Measurements from ENCODE around the gene NELL2.
"Not testable (repeated sequence)": the region's sequence is repeated elsewhere in the genome, so short reads cannot be mapped to it uniquely, and the experiment has no call there.

The NELL2 gene

DNA sequence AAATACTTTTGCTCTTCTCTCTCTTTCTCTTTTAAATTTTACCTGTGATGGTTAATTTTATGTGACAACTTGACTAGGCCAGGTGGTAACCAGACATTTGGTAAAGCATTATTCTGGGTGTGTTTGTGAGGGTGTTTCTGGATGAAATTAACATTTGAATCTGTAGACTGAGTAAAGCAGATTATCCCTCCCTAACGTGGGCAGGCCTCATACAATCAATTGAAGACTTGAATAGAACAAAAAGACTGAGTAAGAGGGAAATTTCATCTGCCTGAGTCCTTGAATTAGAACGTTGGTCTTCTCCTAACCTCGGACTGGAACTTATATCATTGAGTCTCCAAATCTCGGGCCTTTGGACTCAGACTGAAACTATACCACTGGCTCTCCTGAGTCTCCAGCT is 182.1 kb downstream of the NELL2 start:
- no peak for DNase-seq (ENCODE audit: low spot score)

- no peak for DNase-seq (ENCODE audit: low spot score)
These were observed 186.5 kb downstream of the NELL2 start for GRCh38 chr12:44689587-44689986.

DNA sequence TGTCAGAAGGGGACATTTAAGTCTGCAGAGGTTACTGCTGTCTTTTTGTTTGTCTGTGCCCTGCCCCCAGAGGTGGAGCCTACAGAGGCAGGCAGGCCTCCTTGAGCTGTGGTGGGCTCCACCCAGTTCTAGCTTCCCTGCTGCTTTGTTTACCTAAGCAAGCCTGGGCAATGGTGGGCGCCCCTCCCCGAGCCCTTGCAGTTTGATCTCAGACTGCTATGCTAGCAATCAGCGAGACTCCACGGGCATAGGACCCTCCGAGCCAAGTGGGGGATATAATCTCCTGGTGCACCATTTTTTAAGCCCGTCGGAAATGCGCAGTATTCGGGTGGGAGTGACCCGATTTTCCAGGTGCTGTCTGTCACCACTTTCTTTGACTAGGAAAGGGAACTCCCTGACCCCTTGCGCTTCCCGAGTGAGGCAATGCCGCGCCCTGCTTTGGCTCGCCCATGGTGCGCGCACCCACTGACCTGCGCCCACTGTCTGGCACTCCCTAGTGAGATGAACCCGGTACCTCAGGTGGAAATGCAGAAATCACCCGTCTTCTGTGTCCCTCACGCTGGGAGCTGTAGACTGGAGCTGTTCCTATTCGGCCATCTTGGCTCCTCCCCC is 189.2 kb downstream of the NELL2 start:
- not testable (repeated sequence) for DNase-seq (ENCODE audit: low spot score)

DNA sequence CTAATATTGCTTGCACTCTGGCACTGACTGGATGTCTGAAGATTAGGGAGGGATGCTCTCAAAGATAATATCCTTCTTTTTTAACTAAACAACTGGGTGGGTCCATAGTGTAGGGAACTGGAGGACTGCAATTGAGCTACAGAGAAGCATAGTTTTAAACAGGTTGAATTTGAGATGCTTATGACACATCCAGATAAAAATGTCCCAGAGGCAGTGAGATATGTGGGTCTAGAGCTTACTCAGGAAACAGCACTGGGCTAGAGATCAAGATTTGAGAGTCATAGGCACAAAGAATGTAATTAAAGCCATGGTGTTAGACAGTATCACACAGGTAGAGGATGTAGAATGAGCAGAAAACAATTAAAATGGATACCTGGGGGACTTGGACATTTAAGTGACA is 198.4 kb downstream of the NELL2 start:
- no peak for DNase-seq (ENCODE audit: low spot score)

DNA sequence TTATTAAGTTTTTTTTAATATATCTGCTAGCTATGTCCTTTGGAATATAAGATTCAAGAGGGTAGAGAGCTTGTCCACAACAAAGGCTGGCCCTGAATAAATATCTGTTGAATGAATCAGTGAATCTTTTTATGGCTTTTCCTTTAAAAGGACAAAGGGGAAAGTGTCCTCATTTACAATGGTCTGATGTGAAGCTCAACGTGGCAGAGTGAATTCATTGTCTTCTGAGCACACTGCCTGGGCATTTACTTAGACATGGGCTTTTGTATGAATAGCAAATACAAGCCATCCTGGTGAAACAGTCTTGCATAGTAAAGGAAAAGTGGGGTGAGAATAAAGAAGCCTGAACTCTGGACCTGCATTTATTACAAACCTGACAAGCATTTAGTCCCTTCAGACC is 201.2 kb downstream of the NELL2 start:
- DNase-seq (ENCODE audit: low spot score): peak; percentile 53

DNA sequence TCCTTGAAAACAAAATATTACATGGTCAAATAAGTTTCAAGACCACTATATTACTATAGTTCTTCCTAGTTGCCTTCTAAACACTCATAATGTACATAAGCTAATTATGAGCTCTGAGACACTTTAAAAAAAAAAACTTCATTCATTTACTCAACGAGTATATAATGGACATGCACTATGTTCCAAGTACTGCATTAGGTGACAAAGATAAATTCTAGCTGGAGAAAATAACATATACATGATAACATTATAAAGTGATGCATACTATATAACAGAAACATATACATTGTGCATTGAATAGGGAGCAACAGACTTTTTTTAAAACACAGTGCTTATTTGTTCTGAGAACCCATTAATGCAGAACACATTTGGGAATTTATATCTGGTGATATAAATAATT is 202.3 kb downstream of the NELL2 start:
- no peak for DNase-seq (ENCODE audit: low spot score)

- no peak for DNase-seq (ENCODE audit: low spot score)
These were observed 204.1 kb downstream of the NELL2 start for GRCh38 chr12:44672042-44672441.

DNA sequence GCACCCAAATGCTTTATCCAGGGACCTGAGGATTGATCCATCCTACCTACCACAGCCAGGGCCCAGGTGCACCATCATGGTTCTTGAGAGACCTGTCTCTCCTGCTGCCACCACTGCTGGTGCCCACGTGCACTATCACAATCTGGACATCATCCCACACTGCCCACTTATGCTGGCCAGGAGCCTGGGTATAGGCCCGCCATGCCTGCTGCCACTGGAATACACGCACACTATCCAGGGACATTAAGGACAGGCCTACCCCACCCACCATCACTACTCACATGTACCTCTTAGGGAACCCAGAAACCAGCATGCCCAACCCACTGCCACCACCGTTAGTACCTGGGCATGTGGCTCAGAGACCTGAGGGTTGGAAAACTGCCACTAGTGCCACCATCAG is 207.7 kb downstream of the NELL2 start:
- DNase-seq (ENCODE audit: low spot score): no peak

DNA sequence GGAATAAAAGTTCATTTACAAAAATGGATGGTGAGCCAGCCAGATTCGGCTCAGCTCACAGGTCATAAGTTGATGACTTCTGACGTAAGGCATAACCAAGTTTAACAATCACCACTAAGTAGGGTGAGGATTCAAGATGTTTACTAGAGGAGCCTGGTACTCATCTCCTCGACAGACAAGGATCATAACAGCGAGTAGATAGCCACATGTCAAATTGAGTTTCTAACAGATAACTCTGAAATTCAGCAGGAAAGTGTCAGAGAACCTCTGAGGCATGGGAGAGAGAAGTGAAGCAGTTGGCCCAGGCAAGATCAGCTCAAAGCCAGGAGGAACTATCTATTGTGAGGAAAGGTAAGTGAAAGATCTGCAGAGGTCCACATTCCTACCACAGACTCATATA is 208.7 kb downstream of the NELL2 start:
- DNase-seq (ENCODE audit: low spot score): no peak

- no peak for DNase-seq (ENCODE audit: low spot score)
These were observed 212.8 kb downstream of the NELL2 start for GRCh38 chr12:44663291-44663690.

GRCh38 chr12:44655846-44656245 is 220.3 kb downstream of the NELL2 start:
- no peak for DNase-seq (ENCODE audit: low spot score)

DNA sequence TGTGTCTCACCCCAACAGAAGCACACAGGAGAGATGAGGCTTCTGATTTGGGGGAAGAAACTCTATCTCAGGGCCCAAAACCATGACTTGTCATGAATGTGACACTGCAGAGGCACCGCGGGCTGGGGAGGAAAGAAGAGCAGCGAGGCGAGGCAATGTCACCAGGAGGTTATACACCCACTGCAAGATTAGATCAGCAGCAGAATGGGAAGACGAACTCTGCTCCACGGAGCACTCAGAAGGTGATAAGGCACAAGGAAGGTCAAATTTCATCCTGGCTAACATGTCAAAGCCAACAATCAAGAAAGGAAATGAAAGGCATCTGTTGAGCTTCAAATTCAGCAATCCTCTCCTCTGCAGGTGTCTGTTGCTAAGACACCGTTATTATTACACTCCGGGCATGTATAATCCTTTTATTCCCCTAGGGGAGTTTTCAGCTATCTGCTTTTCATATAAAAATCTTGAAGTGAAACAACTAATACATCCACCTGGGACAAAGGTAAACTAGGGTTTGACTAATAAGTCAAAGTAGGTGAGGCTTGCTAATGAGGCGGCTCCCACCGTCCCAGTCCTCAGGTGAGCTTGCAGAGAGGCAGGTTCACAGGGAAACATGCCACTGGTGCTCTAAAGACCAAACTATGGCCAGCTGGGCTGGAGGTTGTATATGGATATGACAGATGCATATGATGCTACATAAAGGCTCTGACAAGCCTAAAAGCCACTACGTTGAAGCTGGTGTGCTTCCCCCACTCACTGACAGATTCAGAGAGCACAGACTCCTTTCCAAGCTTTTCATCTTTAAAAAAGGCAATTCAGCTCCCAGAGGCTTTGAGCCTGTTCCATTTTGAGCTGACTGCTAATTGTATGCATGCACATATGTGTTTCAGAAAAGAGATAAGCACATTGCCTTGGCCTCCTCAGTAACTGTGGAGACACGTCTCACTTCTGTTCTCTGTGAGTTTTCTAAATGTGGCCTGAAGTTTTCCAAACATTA is 221.2 kb downstream of the NELL2 start:
- DNase-seq (ENCODE audit: low spot score): no peak

- no peak for DNase-seq (ENCODE audit: low spot score)
These were observed 222.1 kb downstream of the NELL2 start for GRCh38 chr12:44653861-44654527.

- DNase-seq (ENCODE audit: low spot score): no peak
These were observed 226.4 kb downstream of the NELL2 start for GRCh38 chr12:44649693-44650092.

- DNase-seq (ENCODE audit: low spot score): no peak
These were observed 228.0 kb downstream of the NELL2 start for GRCh38 chr12:44647917-44648690.

DNA sequence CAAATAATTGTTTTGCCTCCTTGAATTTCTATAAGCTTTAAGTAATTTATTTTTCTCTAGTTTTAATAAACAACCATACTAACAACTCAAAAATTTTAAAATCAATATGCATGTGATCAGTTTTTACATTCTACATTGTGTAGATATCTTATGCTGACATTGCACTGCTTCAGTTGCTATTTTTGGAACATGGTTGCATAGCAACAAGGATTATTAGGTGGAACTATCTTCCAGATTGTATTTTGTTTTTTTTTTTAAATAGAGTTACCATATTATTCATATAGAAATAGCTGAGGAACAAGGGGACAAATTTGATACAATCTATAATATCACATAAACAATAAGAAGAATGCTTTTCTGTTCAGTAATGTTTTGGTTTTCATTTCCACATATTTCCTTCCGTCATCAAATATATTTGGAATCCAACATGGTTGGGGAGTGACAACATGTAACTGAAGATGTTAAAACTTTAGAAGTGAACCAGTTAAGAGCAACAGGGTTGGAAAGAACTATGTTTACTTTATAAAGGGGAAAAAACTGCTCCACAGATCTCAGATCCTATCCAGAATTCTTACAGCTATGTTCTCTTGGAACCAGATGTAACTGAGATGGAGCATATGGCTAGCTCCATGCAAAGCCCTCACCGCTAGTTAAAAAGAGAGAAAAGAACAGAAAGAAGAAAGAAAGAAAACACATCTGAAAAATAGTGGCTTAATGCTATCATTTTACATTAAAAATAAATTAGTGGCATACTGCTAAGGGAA is 235.5 kb downstream of the NELL2 start:
- DNase-seq (ENCODE audit: low spot score): no peak

DNA sequence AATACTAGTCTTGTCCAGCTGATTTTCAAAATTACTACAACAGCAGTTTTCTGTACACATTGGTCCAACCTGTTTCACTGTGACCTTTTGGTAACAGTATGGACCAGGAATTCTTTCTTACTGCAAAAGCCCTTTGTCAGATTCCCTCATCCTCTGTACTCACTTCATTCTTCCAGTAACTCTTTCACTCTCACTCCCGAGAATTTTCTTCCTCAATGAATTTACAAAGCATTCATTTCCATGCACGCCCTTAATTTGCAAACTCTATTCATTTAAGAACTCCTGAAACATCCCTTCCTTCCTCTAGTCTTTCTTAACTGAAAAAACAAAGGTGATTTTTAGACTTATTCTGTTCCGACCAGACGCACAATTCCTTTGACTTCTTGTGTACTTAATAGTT is 238.2 kb downstream of the NELL2 start:
- no peak for DNase-seq (ENCODE audit: low spot score)

- DNase-seq (ENCODE audit: low spot score): no peak
These were observed 247.9 kb downstream of the NELL2 start for GRCh38 chr12:44628180-44628579.

GRCh38 chr12:44627387-44628166 is 248.5 kb downstream of the NELL2 start:
- no peak for DNase-seq (ENCODE audit: low spot score)

GRCh38 chr12:44626883-44627282 is 249.2 kb downstream of the NELL2 start:
- no peak for DNase-seq (ENCODE audit: low spot score)

DNA sequence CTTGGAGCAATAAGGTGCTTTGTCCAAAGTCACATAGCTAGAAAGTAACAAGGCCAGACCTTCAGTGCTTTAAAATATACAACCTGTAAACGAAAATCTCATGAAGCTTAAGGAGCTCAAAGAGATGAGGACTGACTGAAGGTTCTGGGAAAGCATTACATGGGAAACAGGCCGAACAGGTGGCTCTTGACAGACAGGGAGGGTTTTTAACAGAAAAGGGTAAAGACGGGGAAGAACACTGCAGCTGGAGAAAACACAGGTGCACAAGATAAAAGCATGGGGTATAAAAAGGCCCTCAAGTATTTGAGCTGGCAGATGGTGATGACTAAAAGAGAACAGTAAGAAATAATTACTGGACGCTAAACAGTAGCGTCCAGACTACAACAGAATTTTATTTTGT is 257.2 kb downstream of the NELL2 start:
- no peak for DNase-seq (ENCODE audit: low spot score)
